Stomach smooth muscle (tissue), 2 donors: ENCODE results near the gene ESYT1.

ENCODE experiments used
- H3K27ac ChIP-seq: one replicate; pipeline ENCODE4 v1.7.0; 2013; ENCODE audit warnings: mild to moderate bottlenecking, low read length, inconsistent platforms
- H3K27me3 ChIP-seq, 2 donors: one replicate each; pipeline ENCODE4 v1.7.0; 2013; ENCODE audit warnings: low read length in 2 of 2; ENCODE audit not compliant: insufficient read depth in 2 of 2, control insufficient read depth in 1 of 2
- H3K36me3 ChIP-seq, 2 donors: one replicate each; pipeline ENCODE4 v1.7.0; 2013; ENCODE audit warnings: low read length in 2 of 2; ENCODE audit not compliant: control insufficient read depth in 2 of 2, insufficient read depth in 2 of 2
- H3K4me1 ChIP-seq: one replicate; pipeline ENCODE4 v1.7.0; 2013; ENCODE audit warnings: low read length; ENCODE audit not compliant: control insufficient read depth, insufficient read depth
- H3K4me3 ChIP-seq, 2 donors: one replicate each; pipeline ENCODE4 v1.7.0; 2013; ENCODE audit warnings: low read length in 2 of 2
- H3K9ac ChIP-seq, 2 donors: one replicate each; pipeline ENCODE4 v1.7.0; 2013; ENCODE audit warnings: low read length in 2 of 2, mild to moderate bottlenecking in 1 of 2
- H3K9me3 ChIP-seq, 2 donors: one replicate each; pipeline ENCODE4 v1.7.0; 2013; ENCODE audit warnings: low read length in 2 of 2; ENCODE audit not compliant: control insufficient read depth in 2 of 2
- donor health status: healthy.
- donor health status: Pancreatic carcinoma.

Gene ESYT1

GRCh38 chr12:56117778-56118687 is 10.0 kb upstream of the ESYT1 start, which contains the start of gene ZC3H10:
ZC3H10 (plus strand) TSS chr12:56118266; CDS start chr12:56120563, 2,297 bp downstream.
- peaks cover 53% of the 10 kb centered on the region for H3K4me1 ChIP-seq
- H3K27me3 ChIP-seq: no peaks in the 10 kb centered on the region
- peaks cover 15 to 16% of the 10 kb centered on the region in 2 donors for H3K36me3 ChIP-seq
- no peaks in the 10 kb centered on the region for H3K9me3 ChIP-seq
- peak within 1 kb of the TSS; percentile 99 to 100 for H3K9ac ChIP-seq
- H3K27ac ChIP-seq: peak within 1 kb of the TSS; percentile 98
- H3K4me3 ChIP-seq: peak within 1 kb of the TSS; percentile 99

GRCh38 chr12:56118688-56119357 is 9.2 kb upstream of the ESYT1 start:
- peaks cover 58% of the 10 kb centered on the region for H3K4me1 ChIP-seq
- peak overlapping the region; percentile 87 to 99 for H3K4me3 ChIP-seq
- no peaks in the 10 kb centered on the region for H3K27me3 ChIP-seq
- peak overlapping the region; percentile 98 for H3K27ac ChIP-seq
- peak overlapping the region; percentile 83 to 93 for H3K9ac ChIP-seq
- peaks cover 9 to 14% of the 10 kb centered on the region in 2 donors for H3K36me3 ChIP-seq
- no peaks in the 10 kb centered on the region for H3K9me3 ChIP-seq

GRCh38 chr12:56119361-56119796 is 8.7 kb upstream of the ESYT1 start:
- H3K9ac ChIP-seq: peak overlapping the region; percentile 55 to 83
- H3K4me3 ChIP-seq: peak overlapping the region; percentile 87 to 99
- peak overlapping the region; percentile 98 for H3K27ac ChIP-seq
- no peaks in the 10 kb centered on the region for H3K27me3 ChIP-seq
- H3K4me1 ChIP-seq: peaks cover 63% of the 10 kb centered on the region
- H3K9me3 ChIP-seq: no peaks in the 10 kb centered on the region
- peaks cover 9 to 16% of the 10 kb centered on the region in 2 donors for H3K36me3 ChIP-seq

- H3K9me3 ChIP-seq: no peaks in the 10 kb centered on the region
- peaks cover 9 to 16% of the 10 kb centered on the region in 2 donors for H3K36me3 ChIP-seq
- no peaks in the 10 kb centered on the region for H3K27me3 ChIP-seq
- H3K4me3 ChIP-seq: peak overlapping the region in 1 of 2 donors; percentile 99
- peak overlapping the region; percentile 98 for H3K27ac ChIP-seq
- H3K9ac ChIP-seq: peak overlapping the region in 1 of 2 donors; percentile 25
- H3K4me1 ChIP-seq: peaks cover 68% of the 10 kb centered on the region
These were observed 7.8 kb upstream of the ESYT1 start for GRCh38 chr12:56120158-56120846.

- Histone ChIP-seq H3K36me3 (peaks cover 9 to 16% of the 10 kb centered on the region in 2 donors), H3K9me3 (no peaks in the 10 kb centered on the region), H3K4me1 (peaks cover 76% of the 10 kb centered on the region), H3K9ac (peak overlapping the region; percentile 18 to 36), H3K27ac (peak overlapping the region; percentile 98), H3K27me3 (no peaks in the 10 kb centered on the region), H3K4me3 (peak overlapping the region in 1 of 2 donors; percentile 15)
These were observed 6.7 kb upstream of the ESYT1 start for GRCh38 chr12:56121204-56121870.

- peak overlapping the region; percentile 64 for H3K27ac ChIP-seq
- H3K9me3 ChIP-seq: no peaks in the 10 kb centered on the region
- no peaks in the 10 kb centered on the region for H3K27me3 ChIP-seq
- H3K36me3 ChIP-seq: peaks cover 9 to 16% of the 10 kb centered on the region in 2 donors
- peak overlapping the region; percentile 28 to 57 for H3K4me3 ChIP-seq
- H3K4me1 ChIP-seq: peaks cover 86% of the 10 kb centered on the region
- no peak overlapping the region for H3K9ac ChIP-seq
These were observed 5.4 kb upstream of the ESYT1 start for GRCh38 chr12:56122637-56123036.

GRCh38 chr12:56124133-56124532 is 3.9 kb upstream of the ESYT1 start:
- Histone ChIP-seq H3K36me3 (peaks cover 9 to 16% of the 10 kb centered on the region in 2 donors), H3K27me3 (no peaks in the 10 kb centered on the region), H3K9ac (peak overlapping the region; percentile 29), H3K4me3 (no peak overlapping the region), H3K4me1 (peaks cover 73% of the 10 kb centered on the region), H3K9me3 (no peaks in the 10 kb centered on the region), H3K27ac (peak overlapping the region; percentile 42)

- H3K27ac ChIP-seq: peak overlapping the region; percentile 83
- H3K9ac ChIP-seq: peak overlapping the region; percentile 65 to 81
- H3K4me1 ChIP-seq: peaks cover 59% of the 10 kb centered on the region
- H3K27me3 ChIP-seq: no peaks in the 10 kb centered on the region
- H3K4me3 ChIP-seq: peak overlapping the region; percentile 65 to 95
- no peaks in the 10 kb centered on the region for H3K9me3 ChIP-seq
- peaks cover 12 to 19% of the 10 kb centered on the region in 2 donors for H3K36me3 ChIP-seq
These were observed 1.3 kb upstream of the ESYT1 start for GRCh38 chr12:56126732-56127239.

- Histone ChIP-seq H3K9ac (peak overlapping the region; percentile 65 to 81), H3K27ac (peak overlapping the region; percentile 83), H3K27me3 (no peaks in the 10 kb centered on the region), H3K4me1 (peaks cover 52% of the 10 kb centered on the region), H3K4me3 (peak overlapping the region; percentile 65 to 95), H3K9me3 (no peaks in the 10 kb centered on the region), H3K36me3 (peaks cover 19 to 25% of the 10 kb centered on the region in 2 donors)
These were observed 581 bp upstream of the ESYT1 start for GRCh38 chr12:56127485-56127887.
